Ecto neural progenitor cell (in vitro differentiated cells): Measurements from ENCODE around the gene RPRD1B.
"Not testable (repeated sequence)": the region's sequence is repeated elsewhere in the genome, so short reads cannot be mapped to it uniquely, and the experiment has no call there.

Experiments
- DNase-seq: peaks from one replicate; pipeline ENCODE4 v3.0.0-alpha.2; 2018; ENCODE audit warnings: low spot score

RPRD1B gene

GRCh38 chr20:38075161-38075998 is 41.8 kb downstream of the RPRD1B start:
- no peak for DNase-seq

- DNase-seq = no peak
These were observed 43.0 kb downstream of the RPRD1B start for GRCh38 chr20:38076548-38076947.

- no peak for DNase-seq
These were observed 44.5 kb downstream of the RPRD1B start for GRCh38 chr20:38078084-38078483.

GRCh38 chr20:38079353-38079752 is 45.8 kb downstream of the RPRD1B start:
- no peak for DNase-seq

GRCh38 chr20:38081575-38081974 is 48.0 kb downstream of the RPRD1B start:
- no peak for DNase-seq

- no peak for DNase-seq
These were observed 49.3 kb downstream of the RPRD1B start for GRCh38 chr20:38082894-38083293.

GRCh38 chr20:38083338-38084048 is 49.9 kb downstream of the RPRD1B start:
- no peak for DNase-seq

- no peak for DNase-seq
These were observed 50.9 kb downstream of the RPRD1B start for GRCh38 chr20:38084425-38084951.

- no peak for DNase-seq
These were observed 51.5 kb downstream of the RPRD1B start for GRCh38 chr20:38085026-38085425.

GRCh38 chr20:38089500-38089899 is 56.0 kb downstream of the RPRD1B start:
- no peak for DNase-seq

- DNase-seq = no peak
These were observed 56.5 kb downstream of the RPRD1B start for GRCh38 chr20:38090061-38090460.

GRCh38 chr20:38091441-38092216 is 58.1 kb downstream of the RPRD1B start:
- DNase-seq = no peak

- DNase-seq = no peak
These were observed 58.8 kb downstream of the RPRD1B start for GRCh38 chr20:38092260-38092857.

- DNase-seq = no peak
These were observed 59.4 kb downstream of the RPRD1B start for GRCh38 chr20:38092915-38093314.

GRCh38 chr20:38093641-38094077 is 60.1 kb downstream of the RPRD1B start:
- no peak for DNase-seq

GRCh38 chr20:38094373-38094891 is 60.9 kb downstream of the RPRD1B start:
- DNase-seq = no peak

- DNase-seq = no peak
These were observed 61.6 kb downstream of the RPRD1B start for GRCh38 chr20:38095017-38095686.

GRCh38 chr20:38098952-38099351 is 65.4 kb downstream of the RPRD1B start:
- no peak for DNase-seq

GRCh38 chr20:38102206-38102605 is 68.7 kb downstream of the RPRD1B start:
- not testable (repeated sequence) for DNase-seq

GRCh38 chr20:38104285-38104684 is 70.7 kb downstream of the RPRD1B start:
- no peak for DNase-seq

GRCh38 chr20:38106461-38106860 is 72.9 kb downstream of the RPRD1B start:
- no peak for DNase-seq
